ENCODE measurements around the gene GIPC3. TPM values are rescaled to one million over a fixed set of nuclear protein-coding genes. Genes with fewer than 3 reads are reported as not detected.

The GIPC3 gene
- total and polyA plus RNA-seq, 2 of the 8 experiments (the other 6 are each of a cell fraction or from before 2014, with no cell fraction given): 1.0 to 1.2 TPM

- peak within 1 kb of the TSS; percentile 63 to 92 for H3K4me2 ChIP-seq (ENCODE audit: insufficient read depth in 1 of 2, low read depth in 2 of 2, low read length in 2 of 2)
- no peaks in the 10 kb centered on the region for H3K36me3 ChIP-seq (ENCODE audit: control insufficient read depth in 2 of 4, insufficient read depth in 4 of 4, low read length in 3 of 4)
- H3K79me2 ChIP-seq (ENCODE audit: control insufficient read depth in 1 of 2, insufficient read depth in 2 of 2, low read length in 2 of 2): peaks cover 0 to 8% of the 10 kb centered on the region in 2 experiments; a peak in 1 of 4 replicates
- H2BK5ac ChIP-seq (ENCODE audit: low read depth, low read length): no peak within 1 kb of the TSS
- peak within 1 kb of the TSS; percentile 7 to 66 (median 27); a peak in 6 of 7 replicates for H3K9ac ChIP-seq (replicated peaks in 1 of 4; ENCODE audit: extremely low read depth in 1 of 4, low read depth in 3 of 4, low read length in 3 of 4)
- H2AK5ac ChIP-seq (ENCODE audit: low read depth, low read length): no peak within 1 kb of the TSS
- FAIRE-seq (no peak), DNase-seq (ENCODE audit: low read depth in 1 of 2, low spot score in 2 of 2) (peak; percentile 68 to 96)
- peak within 1 kb of the TSS; percentile 51; the same call in 1 of the 2 replicates for H4K8ac ChIP-seq (ENCODE audit: extremely low read depth, insufficient read depth, low read length)
- H2BK120ac ChIP-seq (replicated peaks; ENCODE audit: low read depth, low read length): no peak within 1 kb of the TSS
- no peaks in the 10 kb centered on the region for H3K9me3 ChIP-seq (ENCODE audit: insufficient read depth in 2 of 2, low read depth in 1 of 2, low read length in 1 of 2)
- peak within 1 kb of the TSS; percentile 96 for H2AFZ ChIP-seq (ENCODE audit: low read length)
- peaks cover 10 to 16% of the 10 kb centered on the region in 2 experiments for H4K20me1 ChIP-seq (replicated peaks in 1 of 2; ENCODE audit: control insufficient read depth in 1 of 2, insufficient read depth in 2 of 2, low read length in 2 of 2)
- H3K4me1 ChIP-seq (replicated peaks in 1 of 4; ENCODE audit: control insufficient read depth in 3 of 4, insufficient read depth in 4 of 4, low read length in 3 of 4): peaks cover 0 to 8% (median 6%) of the 10 kb centered on the region in 4 experiments; a peak in 5 of 7 replicates
- H3K27ac ChIP-seq (ENCODE audit: low read depth, low read length): no peak within 1 kb of the TSS
- no peak within 1 kb of the TSS for H3K56ac ChIP-seq (replicated peaks; ENCODE audit: insufficient read length, low read depth, low read length)
- H3K4me3 ChIP-seq (ENCODE audit: extremely low read depth in 1 of 4, insufficient read depth in 2 of 4, low read depth in 3 of 4, low read length in 4 of 4): peak within 1 kb of the TSS; percentile 67 to 76 (median 72)
- peaks cover 0 to 15% (median 7%) of the 10 kb centered on the region in 4 experiments; a peak in 4 of 7 replicates for H3K27me3 ChIP-seq (replicated peaks in 1 of 4; ENCODE audit: control insufficient read depth in 3 of 4, extremely low read depth in 1 of 4, insufficient read depth in 3 of 4, low read length in 3 of 4)
- H3K14ac ChIP-seq (ENCODE audit: insufficient read length): no peak within 1 kb of the TSS
- H3K18ac ChIP-seq (ENCODE audit: extremely low read depth, low read length): no peak within 1 kb of the TSS; the same call in none of the 2 replicates
- H4K5ac ChIP-seq (ENCODE audit: insufficient read length, low read depth, low read length): no peak within 1 kb of the TSS
- no peak within 1 kb of the TSS for H2BK12ac ChIP-seq (ENCODE audit: low read depth, low read length)
- H2BK15ac ChIP-seq (ENCODE audit: low read length): no peak within 1 kb of the TSS; the same call in 1 of the 2 replicates
- WGBS, 2 experiments (ENCODE audit: extremely low coverage in 1 of 2, insufficient coverage in 1 of 2, insufficient read length in 1 of 2, insufficient replicate concordance in 2 of 2, low coverage in 1 of 2, low lambda C conversion rate in 2 of 2, missing lambda C conversion rate in 1 of 2): 3% methylated on average over 30 of the region's 81 CpGs; no CpG with 5 or more reads in 1 of the 2 experiments
- no peak within 1 kb of the TSS for H3K4ac ChIP-seq (replicated peaks; ENCODE audit: insufficient read length, low read depth, low read length)
- no peak within 1 kb of the TSS for H4K91ac ChIP-seq (replicated peaks; ENCODE audit: insufficient read length, low read length)
- POLR2A ChIA-PET (ENCODE audit: partially characterized antibody): interaction anchor here (0.8 to 2.3 kb wide), 9 partner anchors 9 to 161 kb away, joined by 3 to 12 read pairs (median 5); partner anchors contain the start of genes HMG20B and TEKTIP1
- CTCF ChIA-PET (ENCODE audit: partially characterized antibody): interaction anchor here (0.8 to 8.5 kb wide), 10 partner anchors 10 to 96 kb away, joined by 3 to 66 read pairs (median 4); no protein-coding TSS in a partner anchor
- peaks cover 5% of the 10 kb centered on the region for H3K79me1 ChIP-seq (ENCODE audit: low read depth, low read length)
- H3K23ac ChIP-seq (ENCODE audit: insufficient read length): no peak within 1 kb of the TSS
- peaks cover 11% of the 10 kb centered on the region for H3K23me2 ChIP-seq (ENCODE audit: low read depth, low read length)
- H2BK20ac ChIP-seq (ENCODE audit: low read length): no peak within 1 kb of the TSS
- TF ChIP-seq POLR2A (IDR thresholded peaks at IDR 0.05; ENCODE audit: control extremely low read depth in 1 of 2, low read depth in 2 of 2, low read length in 2 of 2) (0 out of 3 replicates have a peak, but pooled peaks of 1 of the 2 experiments have one; percentile 12), CEBPB (IDR thresholded peaks at IDR 0.05; ENCODE audit: low read depth, low read length) (no peak), EP300 (IDR thresholded peaks at IDR 0.05; ENCODE audit: borderline replicate concordance in 1 of 2, low read depth in 2 of 2, low read length in 2 of 2) (no peak; a peak in 1 of 3 replicates), SP1 (IDR thresholded peaks at IDR 0.05; ENCODE audit: low read depth, low read length) (peak; percentile 93), HDAC2 (IDR thresholded peaks at IDR 0.05; ENCODE audit: borderline replicate concordance in 1 of 2, low read depth in 2 of 2, low read length in 2 of 2) (peak in 1 of 2 experiments; percentile 62; a peak in 1 of 4 replicates), CTCF (IDR thresholded peaks at IDR 0.05; ENCODE audit: control extremely low read depth in 1 of 3, insufficient read depth in 1 of 3, low read depth in 1 of 3, low read length in 3 of 3) (0 out of 4 replicates have a peak, but pooled peaks of 1 of the 3 experiments have one; percentile 1), KDM4A (IDR thresholded peaks at IDR 0.05; ENCODE audit: low read depth, low read length, severe bottlenecking) (peak; percentile 88)
Measured at GRCh38 chr19:3557461-3558248, 27.6 kb upstream of the GIPC3 start, which contains the start of gene MFSD12. TSS of gene MFSD12 (minus strand) at chr19:3557586. CDS start at chr19:3557403, 183 bp downstream.
